ENCODE results near the gene ADIPOR2.

GRCh38 chr12:1796515-1797010, 105.7 kb downstream of the ADIPOR2 start:
- TF ChIP-seq CTCF (IDR thresholded peaks at IDR 0.05) (no peak), EZH2 (IDR thresholded peaks at IDR 0.05; ENCODE audit: borderline replicate concordance, insufficient read depth, low read depth, low read length, poor library complexity, severe bottlenecking) (no peak)

Measured in B cell (primary cell).